B cell (primary cell): ENCODE data around the gene OSBPL5. TPM values are rescaled to one million over a fixed set of nuclear protein-coding genes. Genes with fewer than 3 reads are reported as not detected.
"Not testable (repeated sequence)": the region's sequence is repeated elsewhere in the genome, so short reads cannot be mapped to it uniquely, and the experiment has no call there.

Experiments
- ATAC-seq: fragments of 200-7000 bp; cut with Tn5 transposase; one replicate; pipeline ENCODE4 v1.10.0; 2021; ENCODE audit warnings: low read depth, mild to moderate bottlenecking, moderate number of reproducible peaks, moderate library complexity
- CTCF ChIA-PET: fragments of 350-600 bp; sonication (Branson Sonifier 250); formaldehyde crosslinking; loops from one replicate; lab custom pipeline; 2021; ENCODE audit warnings: antibody characterized with exemption, inconsistent platforms; lab: Charles Lee
- POLR2A ChIA-PET: fragments of 350-600 bp; sonication (Branson Sonifier 250); formaldehyde crosslinking; loops from one replicate; lab custom pipeline; 2021; ENCODE audit warnings: antibody characterized with exemption; lab: Charles Lee
- DNase-seq: peaks from one replicate; pipeline ENCODE4 v3.0.0; 2013
- H2AFZ ChIP-seq: 2 replicates; pipeline ENCODE4 v1.6.1; 2012; ENCODE audit warnings: mild to moderate bottlenecking, low read depth, low read length; ENCODE audit not compliant: insufficient read depth, poor library complexity, severe bottlenecking
- H3K27ac ChIP-seq, 2 donors: 1 replicate in 1 of 2; 2 replicates in 1 of 2; pipeline ENCODE4 v1.5.1; 2012 to 2013; ENCODE audit warnings: low read length in 2 of 2, mild to moderate bottlenecking in 2 of 2, moderate library complexity in 1 of 2
- H3K27me3 ChIP-seq, 4 experiments: fragments of 200-600 bp in 1 of 4; sonication (generic) in 1 of 4; replicated peaks in 1 of 4; 1 replicate in 2 of 4; 2 replicates in 2 of 4; pipeline versions ENCODE4 v1.6.1 to v1.7.0; 2013 to 2016; ENCODE audit warnings: low read length in 3 of 4, mild to moderate bottlenecking in 2 of 4, mixed read lengths in 1 of 4, moderate library complexity in 1 of 4; ENCODE audit not compliant: insufficient read depth in 4 of 4, control insufficient read depth in 3 of 4; ENCODE audit errors: control extremely low read depth in 1 of 4
- H3K36me3 ChIP-seq, 2 experiments: replicated peaks in 1 of 2; 1 replicate in 1 of 2; 2 replicates in 1 of 2; pipeline versions ENCODE4 v1.6.1 to v1.7.1; 2013; ENCODE audit warnings: low read length in 1 of 2; ENCODE audit not compliant: insufficient read depth in 2 of 2, control insufficient read depth in 1 of 2; ENCODE audit errors: control extremely low read depth in 1 of 2, extremely low read depth in 1 of 2
- H3K4me1 ChIP-seq, 2 donors: fragments of 200-600 bp in 1 of 2; sonication (generic) in 1 of 2; 1 replicate in 1 of 2; 2 replicates in 1 of 2; pipeline versions ENCODE4 v1.5.1 to v1.6.1; 2013 to 2017; ENCODE audit warnings: low read length in 2 of 2; ENCODE audit not compliant: control insufficient read depth in 2 of 2, insufficient read depth in 2 of 2
- H3K4me2 ChIP-seq: replicated peaks from 2 replicates; pipeline ENCODE3; 2012; ENCODE audit warnings: mild to moderate bottlenecking, low read depth, low read length; ENCODE audit not compliant: poor library complexity, severe bottlenecking
- H3K4me3 ChIP-seq, 5 experiments: fragments of 200-600 bp in 1 of 5; sonication (generic) in 1 of 5; 1 replicate in 3 of 5; 2 replicates in 2 of 5; pipeline versions ENCODE4 v1.5.1 to v1.7.0; 2011 to 2016; ENCODE audit warnings: low read length in 4 of 5, mild to moderate bottlenecking in 4 of 5, low read depth in 2 of 5, control low read depth in 1 of 5, moderate library complexity in 1 of 5; ENCODE audit not compliant: insufficient read depth in 1 of 5; ENCODE audit errors: control extremely low read depth in 1 of 5, extremely low read depth in 1 of 5
- H3K79me2 ChIP-seq: fragments of 200-600 bp; sonication (generic); one replicate; pipeline ENCODE4 v1.6.0; 2016; ENCODE audit warnings: low read length; ENCODE audit not compliant: control insufficient read depth, insufficient read depth
- H3K9ac ChIP-seq: fragments of 200-600 bp; sonication (generic); 2 replicates; pipeline ENCODE4 v1.6.1; 2017; ENCODE audit warnings: mild to moderate bottlenecking, low read length, moderate library complexity
- H3K9me3 ChIP-seq, 3 donors: one replicate each; pipeline versions ENCODE4 v1.6.1 to v1.7.1; 2013; ENCODE audit warnings: low read length in 2 of 3; ENCODE audit not compliant: control insufficient read depth in 2 of 3, insufficient read depth in 1 of 3; ENCODE audit errors: control extremely low read depth in 1 of 3
- H4K20me1 ChIP-seq: 2 replicates; pipeline ENCODE4 v1.6.0; 2012; ENCODE audit warnings: mild to moderate bottlenecking, low read length; ENCODE audit not compliant: insufficient read depth, control insufficient read depth, poor library complexity, severe bottlenecking
- H3K27ac Mint-ChIP-seq: one replicate; pipeline ENCODE4 v1.8.0; 2021; ENCODE audit warnings: mixed read lengths
- H3K27me3 Mint-ChIP-seq: one replicate; pipeline ENCODE4 v1.8.0; 2021; ENCODE audit warnings: mixed read lengths
- H3K4me1 Mint-ChIP-seq: one replicate; pipeline ENCODE4 v1.8.0; 2021; ENCODE audit warnings: mixed read lengths
- H3K4me3 Mint-ChIP-seq: one replicate; pipeline ENCODE4 v1.8.0; 2021; ENCODE audit warnings: mixed read lengths
- H3K9me3 Mint-ChIP-seq: one replicate; pipeline ENCODE4 v1.8.0; 2022; ENCODE audit warnings: mixed read lengths; ENCODE audit not compliant: insufficient read depth
- WGBS: methylation state at CpG from one replicate; pipeline ENCODE4 v1.1.5; 2013; ENCODE audit warnings: missing lambda C conversion rate; ENCODE audit not compliant: insufficient coverage; 5-methylcytosine and 5-hydroxymethylcytosine counted together
- intact Hi-C: fragments of 100-400 bp; cut with micrococcal nuclease; formaldehyde crosslinking; loops from one replicate; pipeline ENCODE4 v1.10.0; 2022
- polyA plus RNA-seq: library from polyadenylated mRNA; depleted of rRNA; stranded (reverse); fragments of >200 nt; gene quantifications from 2 replicates; pipeline ENCODE4 v1.2.3, GENCODE V29; 2012
- total RNA-seq, 2 donors: library from RNA; stranded (reverse); fragments of 120-200 nt in 1 of 2; gene quantifications; 1 replicate in 1 of 2; 2 replicates in 1 of 2; pipeline versions ENCODE4 v1.2.3 to v1.2.4, GENCODE V29; 2013 to 2022

The OSBPL5 gene
- total and polyA plus RNA-seq, 2 donors (not counting 1 experiment from before 2014, with no cell fraction given), result 0.15 to 1.2 TPM

DNA sequence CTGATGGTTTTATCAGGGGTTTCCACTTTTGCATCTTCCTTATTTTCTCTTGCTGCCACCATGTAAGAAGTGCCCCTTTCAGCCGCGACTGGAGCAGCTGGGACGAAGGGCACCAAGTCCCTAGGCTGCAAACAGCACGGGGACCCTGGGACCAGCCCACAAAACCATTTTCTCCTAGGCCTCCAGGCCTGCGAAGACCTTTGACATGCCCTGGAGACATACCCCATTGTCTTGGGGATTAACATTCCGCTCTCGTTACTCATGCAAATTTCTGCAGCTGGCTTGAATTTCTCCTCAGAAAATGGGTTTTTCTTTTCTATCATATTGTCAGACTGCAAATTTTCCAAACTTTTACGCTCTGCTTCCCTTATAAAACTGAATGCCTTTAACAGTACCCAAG, 101.2 kb downstream of the OSBPL5 start:
- CTCF ChIA-PET, H3K9me3 ChIP-seq: not testable (repeated sequence)
- H3K27me3 Mint-ChIP-seq, result peaks cover 24% of the 10 kb centered on the region

DNA sequence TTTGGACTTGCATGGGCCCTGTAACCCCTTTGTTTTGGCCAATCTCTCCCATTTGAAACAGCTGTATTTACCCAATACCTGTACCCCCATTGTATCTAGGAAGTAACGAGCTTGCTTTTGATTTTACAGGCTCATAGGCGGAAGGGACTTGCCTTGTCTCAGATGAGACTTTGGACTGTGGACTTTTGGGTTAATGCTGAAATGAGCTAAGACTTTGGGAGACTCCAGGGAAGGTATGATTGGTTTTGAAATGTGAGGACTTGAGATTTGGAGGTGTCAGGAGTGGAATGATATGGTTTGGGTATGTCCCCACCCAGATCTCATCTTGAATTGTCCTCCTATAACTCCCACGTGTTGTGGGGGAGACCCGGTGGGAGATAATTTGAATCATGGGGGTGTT, 101.7 kb downstream of the OSBPL5 start:
- intact Hi-C loops, H3K27me3 ChIP-seq, H3K27ac ChIP-seq, POLR2A ChIA-PET, DNase-seq, H3K4me3 Mint-ChIP-seq, H3K36me3 ChIP-seq, H3K79me2 ChIP-seq, H2AFZ ChIP-seq, H4K20me1 ChIP-seq, H3K9me3 Mint-ChIP-seq, ATAC-seq, H3K4me1 ChIP-seq, H3K9me3 ChIP-seq, H3K4me2 ChIP-seq, H3K9ac ChIP-seq, H3K4me1 Mint-ChIP-seq, H3K4me3 ChIP-seq, H3K27ac Mint-ChIP-seq, CTCF ChIA-PET: not testable (repeated sequence)
- H3K27me3 Mint-ChIP-seq, result peaks cover 23% of the 10 kb centered on the region
- WGBS, result 80% methylated on average over 1 of the region's 4 CpGs

More for the DNA sequence above, 101.2 kb downstream of the OSBPL5 start:
- H3K27me3 ChIP-seq, H3K4me2 ChIP-seq, H3K9me3 Mint-ChIP-seq, H3K79me2 ChIP-seq, ATAC-seq, H3K27ac ChIP-seq, POLR2A ChIA-PET, H3K9ac ChIP-seq, H3K27ac Mint-ChIP-seq, H3K4me3 ChIP-seq, H3K4me1 Mint-ChIP-seq, H3K36me3 ChIP-seq, H3K4me1 ChIP-seq, H3K4me3 Mint-ChIP-seq, DNase-seq, intact Hi-C loops, H4K20me1 ChIP-seq, H2AFZ ChIP-seq: not testable (repeated sequence)
- WGBS, result 47% methylated on average over 8 of the region's 8 CpGs
